HEK293T (cell line): Measurements from ENCODE around the gene MON2.

ENCODE experiments used
- BHLHE40 ChIP-seq: fragments of 450-650 bp; IDR thresholded peaks from 2 replicates; pipeline ENCODE4 v1.6.1; 2016; ENCODE audit warnings: mild to moderate bottlenecking, moderate library complexity, borderline replicate concordance
- ELF4 ChIP-seq: fragments of 450-650 bp; IDR thresholded peaks from 2 replicates; pipeline ENCODE4 v1.6.1; 2017; ENCODE audit warnings: antibody characterized with exemption
- FOXA1 ChIP-seq: fragments of 450-650 bp; IDR thresholded peaks from 2 replicates; pipeline ENCODE4 v1.6.1; 2016; ENCODE audit warnings: mild to moderate bottlenecking
- FOXM1 ChIP-seq: fragments of 450-650 bp; IDR thresholded peaks from 2 replicates; pipeline ENCODE4 v1.6.1; 2017; ENCODE audit warnings: mild to moderate bottlenecking, borderline replicate concordance
- L3MBTL2 ChIP-seq: fragments of 450-650 bp; conservative IDR thresholded peaks from 2 replicates; pipeline ENCODE4 v1.6.1; 2016; ENCODE audit warnings: mild to moderate bottlenecking
- SP1 ChIP-seq: fragments of 450-650 bp; IDR thresholded peaks from 2 replicates; pipeline ENCODE4 v1.6.1; 2017
- TARDBP ChIP-seq: fragments of 450-650 bp; IDR thresholded peaks from 2 replicates; pipeline ENCODE4 v1.6.1; 2016
- ZNF384 ChIP-seq: fragments of 450-650 bp; IDR thresholded peaks from 2 replicates; pipeline ENCODE4 v1.6.1; 2016

DNA sequence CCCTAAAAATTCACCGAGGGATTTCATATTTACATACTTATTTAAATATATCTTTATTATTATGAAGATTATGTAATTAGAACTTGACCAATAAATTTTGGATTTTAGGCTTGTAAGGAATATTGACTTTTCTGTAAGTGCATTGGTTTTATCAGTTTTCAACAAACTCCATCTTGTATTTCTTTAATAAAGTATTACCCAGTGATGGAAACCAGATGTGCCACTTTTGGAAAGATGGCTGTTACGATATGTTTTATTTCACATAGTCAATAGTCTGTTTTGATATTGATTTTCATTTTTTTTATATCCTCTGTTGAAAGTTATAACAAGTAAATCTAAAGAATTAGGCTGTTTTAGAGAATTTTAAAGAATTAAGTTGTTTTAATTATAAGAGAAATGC is 1.8 kb downstream of the MON2 start:
- TF ChIP-seq FOXA1 (no peak), ELF4 (no peak), FOXM1 (no peak), BHLHE40 (no peak), SP1 (no peak), L3MBTL2 (no peak), ZNF384 (no peak), TARDBP (no peak)
